Skin epidermis (tissue), 12 donors: ENCODE results near the gene SNAP91.
"Not testable (repeated sequence)": the region's sequence is repeated elsewhere in the genome, so short reads cannot be mapped to it uniquely, and the experiment has no call there.

ENCODE experiments used
- H3K27ac ChIP-seq, 21 experiments: fragments of 200-600 bp; sonication (generic) in 11 of 21; one replicate each; pipeline ENCODE4 v1.5.0; 2020; ENCODE audit warnings: mild to moderate bottlenecking in 3 of 21, inconsistent platforms in 2 of 21, moderate library complexity in 2 of 21
- H3K4me3 ChIP-seq, 7 experiments: fragments of 200-600 bp; sonication (generic) in 2 of 7; one replicate each; pipeline ENCODE4 v1.5.0; 2020; ENCODE audit warnings: inconsistent platforms in 2 of 7, mild to moderate bottlenecking in 2 of 7, moderate library complexity in 1 of 7

SNAP91 gene, protein sequence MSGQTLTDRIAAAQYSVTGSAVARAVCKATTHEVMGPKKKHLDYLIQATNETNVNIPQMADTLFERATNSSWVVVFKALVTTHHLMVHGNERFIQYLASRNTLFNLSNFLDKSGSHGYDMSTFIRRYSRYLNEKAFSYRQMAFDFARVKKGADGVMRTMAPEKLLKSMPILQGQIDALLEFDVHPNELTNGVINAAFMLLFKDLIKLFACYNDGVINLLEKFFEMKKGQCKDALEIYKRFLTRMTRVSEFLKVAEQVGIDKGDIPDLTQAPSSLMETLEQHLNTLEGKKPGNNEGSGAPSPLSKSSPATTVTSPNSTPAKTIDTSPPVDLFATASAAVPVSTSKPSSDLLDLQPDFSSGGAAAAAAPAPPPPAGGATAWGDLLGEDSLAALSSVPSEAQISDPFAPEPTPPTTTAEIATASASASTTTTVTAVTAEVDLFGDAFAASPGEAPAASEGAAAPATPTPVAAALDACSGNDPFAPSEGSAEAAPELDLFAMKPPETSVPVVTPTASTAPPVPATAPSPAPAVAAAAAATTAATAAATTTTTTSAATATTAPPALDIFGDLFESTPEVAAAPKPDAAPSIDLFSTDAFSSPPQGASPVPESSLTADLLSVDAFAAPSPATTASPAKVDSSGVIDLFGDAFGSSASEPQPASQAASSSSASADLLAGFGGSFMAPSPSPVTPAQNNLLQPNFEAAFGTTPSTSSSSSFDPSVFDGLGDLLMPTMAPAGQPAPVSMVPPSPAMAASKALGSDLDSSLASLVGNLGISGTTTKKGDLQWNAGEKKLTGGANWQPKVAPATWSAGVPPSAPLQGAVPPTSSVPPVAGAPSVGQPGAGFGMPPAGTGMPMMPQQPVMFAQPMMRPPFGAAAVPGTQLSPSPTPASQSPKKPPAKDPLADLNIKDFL

DNA sequence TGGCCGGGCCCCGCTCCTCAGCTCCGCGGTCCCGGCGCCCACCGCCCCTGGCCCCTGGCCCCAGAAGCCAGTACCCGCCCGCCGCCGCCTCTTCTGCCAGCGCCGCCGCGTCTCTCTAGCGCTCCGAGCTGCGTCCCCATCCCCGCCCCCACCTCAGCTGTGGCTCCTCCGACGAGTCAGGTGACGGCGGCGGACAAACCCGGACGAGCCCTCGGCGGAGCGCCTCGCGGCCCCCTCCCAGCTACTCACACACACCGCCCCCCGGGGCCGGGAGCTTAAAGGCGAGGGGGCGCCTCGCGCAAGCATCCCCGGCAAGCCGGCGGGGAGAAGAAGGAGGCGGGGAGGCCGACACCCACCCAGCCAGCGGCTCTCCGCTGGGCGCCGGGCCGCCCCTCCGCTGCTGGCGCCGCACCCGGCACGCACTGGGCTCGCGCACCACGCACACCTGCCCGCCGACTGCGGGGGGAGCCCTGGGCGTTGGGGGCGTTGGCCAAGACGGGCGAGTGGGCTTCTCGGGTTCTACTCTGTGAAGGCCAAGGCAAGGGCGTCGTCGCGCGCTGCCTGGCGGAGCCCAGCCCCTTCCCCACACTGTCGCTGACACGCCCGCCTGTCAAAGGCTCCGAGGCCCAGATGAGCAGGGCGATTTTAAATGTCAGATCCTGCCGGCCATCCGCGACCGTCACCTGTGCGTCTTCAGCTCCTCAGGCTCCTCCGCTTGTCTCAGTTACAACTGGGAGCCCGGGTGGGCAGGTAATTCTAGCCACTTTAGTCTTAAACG, at the start of gene SNAP91:
SNAP91 (minus strand) TSS at position 132 of the 778 bp plus-strand sequence. CDS start 1,174 bp downstream, outside the sequence.
- H3K27ac ChIP-seq = no peak within 1 kb of the TSS

GRCh38 chr6:83758533-83758932, 49.6 kb upstream of the SNAP91 start:
- Histone ChIP-seq H3K27ac (no peak overlapping the region), H3K4me3 (no peak overlapping the region)

More for the DNA sequence above, at the start of gene SNAP91:
- H3K4me3 ChIP-seq = peak within 1 kb of the TSS; percentile 1 to 49 (median 30)

GRCh38 chr6:83757021-83757420, 48.1 kb upstream of the SNAP91 start:
- Histone ChIP-seq H3K4me3 (no peak overlapping the region), H3K27ac (no peak overlapping the region)

GRCh38 chr6:83756565-83756964, 47.7 kb upstream of the SNAP91 start:
- H3K27ac ChIP-seq = no peak overlapping the region
- H3K4me3 ChIP-seq = no peak overlapping the region

- H3K4me3 ChIP-seq, H3K27ac ChIP-seq: not testable (repeated sequence)
Observed at GRCh38 chr6:83752375-83752774, 43.5 kb upstream of the SNAP91 start.

DNA sequence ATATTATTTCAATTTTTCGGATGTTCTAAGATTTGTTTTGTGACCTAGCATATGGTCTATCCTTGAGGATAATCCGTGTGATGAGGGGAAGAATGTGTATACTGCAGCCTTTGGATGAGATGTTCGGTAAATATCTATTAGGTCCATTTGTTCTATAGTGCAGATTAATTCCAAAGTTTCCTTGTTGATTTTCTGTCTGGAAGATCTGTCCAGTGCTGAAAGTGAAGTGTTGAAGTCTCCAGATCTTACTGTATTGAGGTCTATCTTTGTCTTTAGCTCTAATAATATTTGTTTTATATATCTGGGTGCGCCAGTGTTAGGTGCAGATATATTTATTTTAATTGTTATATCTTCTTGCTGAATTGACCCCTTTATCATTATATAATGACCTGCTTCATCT, 32.2 kb upstream of the SNAP91 start:
- Histone ChIP-seq H3K27ac (no peak overlapping the region), H3K4me3 (no peak overlapping the region)

GRCh38 chr6:83735461-83735860, 26.6 kb upstream of the SNAP91 start:
- no peak overlapping the region for H3K27ac ChIP-seq
- H3K4me3 ChIP-seq = no peak overlapping the region

- Histone ChIP-seq H3K27ac (no peak overlapping the region), H3K4me3 (no peak overlapping the region)
Observed at GRCh38 chr6:83729871-83730270, 21.0 kb upstream of the SNAP91 start.

DNA sequence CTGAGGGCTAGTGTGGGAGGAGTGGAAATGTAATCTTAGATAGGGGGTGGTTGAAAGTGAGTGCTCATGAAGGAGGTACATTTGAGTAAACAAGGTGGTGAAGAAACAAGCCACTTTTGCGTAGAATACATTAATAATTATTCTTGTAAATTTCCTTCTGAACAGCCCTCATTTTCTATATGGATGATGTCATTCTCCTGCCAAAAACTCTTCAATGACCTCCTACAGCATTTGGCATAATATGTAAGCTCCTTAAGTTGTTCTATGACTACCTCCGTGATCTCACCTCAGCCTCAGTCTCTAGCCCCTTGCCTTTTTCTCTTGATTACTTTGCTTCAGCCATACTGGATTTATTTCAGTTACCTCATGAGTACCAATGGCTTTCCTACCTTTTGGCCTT, 14.0 kb upstream of the SNAP91 start:
- Histone ChIP-seq H3K27ac (no peak overlapping the region), H3K4me3 (no peak overlapping the region)

- Histone ChIP-seq H3K4me3 (no peak overlapping the region), H3K27ac (no peak overlapping the region)
Observed at GRCh38 chr6:83717809-83718208, 8.9 kb upstream of the SNAP91 start.

DNA sequence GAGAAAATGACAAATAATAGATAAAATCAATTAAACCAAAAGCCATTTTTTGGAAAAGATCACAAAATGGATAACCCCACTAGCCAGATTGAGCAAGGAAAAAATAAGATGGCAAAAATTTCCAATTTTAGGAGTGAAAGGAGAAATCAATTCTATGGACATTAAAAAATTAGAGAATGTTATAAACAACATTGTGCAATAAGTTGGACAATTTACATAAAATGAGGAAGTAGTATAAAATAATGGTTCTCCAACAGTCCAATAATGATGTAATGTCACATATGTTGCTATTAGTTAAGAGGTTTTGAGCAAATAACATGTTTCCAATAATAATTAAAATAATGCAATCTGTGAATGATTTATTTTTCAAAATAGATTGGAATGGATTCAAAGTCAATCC, 3.1 kb upstream of the SNAP91 start:
- no peak overlapping the region for H3K27ac ChIP-seq
- H3K4me3 ChIP-seq = no peak overlapping the region

DNA sequence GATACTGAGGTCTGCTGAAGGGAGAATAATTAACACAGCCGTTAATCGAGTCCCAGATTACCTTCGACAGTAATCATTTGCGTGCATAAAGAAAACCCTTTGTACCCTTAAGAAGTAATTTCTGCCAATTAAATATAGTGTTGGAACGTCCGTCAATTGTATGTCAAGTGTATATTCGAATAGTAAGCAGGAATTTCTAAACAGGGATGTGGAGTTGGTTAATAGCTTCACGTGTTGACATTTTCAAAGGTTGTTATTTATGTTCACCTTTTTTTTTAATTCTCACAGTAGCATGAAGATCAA, 798 bp upstream of the SNAP91 start:
- Histone ChIP-seq H3K27ac (no peak overlapping the region), H3K4me3 (no peak overlapping the region)

GRCh38 chr6:83708546-83708969, 343 bp downstream of the SNAP91 start:
- peak overlapping the region; percentile 1 to 49 (median 30) for H3K4me3 ChIP-seq
- H3K27ac ChIP-seq = no peak overlapping the region

DNA sequence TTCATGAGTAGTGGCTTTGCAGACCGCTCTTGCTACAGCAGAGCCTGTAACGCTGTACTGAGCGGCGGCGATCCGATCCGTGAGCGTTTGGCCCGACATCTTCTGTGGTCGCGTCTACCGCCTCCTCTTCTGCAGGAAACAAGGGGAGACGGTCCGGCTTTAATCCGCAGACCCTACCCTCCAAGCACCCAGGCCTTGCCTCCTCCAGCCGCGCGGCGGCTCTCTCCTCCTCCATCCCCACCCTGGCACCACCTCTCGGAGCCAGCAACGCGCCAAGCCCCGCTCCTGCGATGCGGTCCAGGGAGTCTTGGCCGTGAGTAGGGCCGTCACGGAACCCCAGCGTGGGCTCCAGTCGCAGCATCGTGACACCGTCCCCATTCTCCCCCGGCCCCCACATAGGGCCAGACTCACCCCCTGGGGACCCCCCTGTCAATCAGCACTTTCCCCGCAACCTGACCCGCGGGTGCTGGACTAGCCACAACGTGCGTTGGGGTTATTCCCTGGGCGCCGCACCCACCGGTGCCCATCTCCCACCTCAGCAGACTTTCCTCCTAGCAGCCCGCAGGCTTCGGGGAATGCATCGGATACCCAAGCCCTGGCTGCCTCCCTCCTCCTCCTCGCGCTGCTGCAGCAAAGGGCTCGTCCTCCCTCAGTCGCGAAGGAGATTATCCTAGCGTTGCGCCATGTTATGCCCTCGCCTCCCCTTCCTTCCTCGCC, 914 bp downstream of the SNAP91 start:
- Histone ChIP-seq H3K27ac (no peak overlapping the region), H3K4me3 (peak overlapping the region in 5 of 7 experiments; percentile 21 to 49 (median 32))

DNA sequence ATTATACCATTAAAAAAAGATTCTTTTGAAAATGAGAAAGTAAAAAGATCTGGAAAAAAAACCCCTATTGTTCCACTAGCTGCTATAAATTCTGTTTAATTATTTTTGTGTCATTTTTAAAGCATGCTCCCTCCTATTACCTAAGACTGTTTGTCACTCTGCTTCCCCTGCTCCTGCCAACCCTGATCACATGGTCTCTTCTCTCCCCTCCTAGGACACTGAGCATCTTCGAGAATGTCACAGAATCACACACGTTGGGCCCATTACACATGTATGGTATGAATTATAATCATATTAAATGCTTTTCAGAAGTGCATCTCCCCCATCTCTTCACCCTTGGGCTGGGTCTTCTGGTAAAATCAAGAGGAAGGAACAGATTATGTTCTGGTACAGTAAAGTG, 6.2 kb downstream of the SNAP91 start:
- Histone ChIP-seq H3K27ac (no peak overlapping the region), H3K4me3 (no peak overlapping the region)

DNA sequence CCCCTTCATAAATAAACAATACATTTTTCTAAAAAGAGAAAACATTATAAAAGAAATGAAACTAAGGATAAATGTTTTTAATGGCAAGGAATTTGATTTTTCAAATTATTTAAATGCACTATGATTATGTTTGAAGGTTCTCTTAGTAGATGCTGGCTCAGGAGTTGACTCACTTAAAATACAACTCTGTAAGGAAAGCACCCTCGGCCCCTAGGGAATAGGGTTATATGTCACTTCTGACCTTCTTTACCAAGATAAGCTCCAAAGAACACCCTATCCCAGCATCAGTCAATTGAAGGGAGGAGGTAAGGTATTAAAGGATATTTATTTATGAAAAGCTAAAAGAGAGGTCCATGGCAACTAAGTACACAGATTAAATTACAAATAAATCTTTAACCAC, 6.8 kb downstream of the SNAP91 start:
- Histone ChIP-seq H3K4me3 (no peak overlapping the region), H3K27ac (no peak overlapping the region)

DNA sequence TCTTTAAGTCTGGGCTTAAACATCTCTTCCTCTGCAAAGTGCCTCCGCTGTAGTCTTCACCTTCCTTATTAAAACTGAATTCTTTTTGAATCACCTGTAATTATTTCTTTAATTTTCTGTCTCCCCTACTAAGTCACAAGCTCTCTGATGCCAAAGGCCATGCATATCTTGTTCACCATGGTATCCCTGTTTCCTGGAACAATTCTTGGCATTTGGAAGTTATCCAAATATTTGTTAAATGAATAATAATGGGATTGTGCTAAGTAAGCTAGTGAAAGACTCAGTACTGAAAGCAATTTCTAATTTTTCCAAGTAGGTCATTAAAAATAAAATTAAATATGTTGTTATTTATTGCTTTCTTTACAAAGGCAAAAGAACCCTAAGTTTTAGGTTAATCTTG, 12.2 kb downstream of the SNAP91 start:
- no peak overlapping the region for H3K4me3 ChIP-seq
- H3K27ac ChIP-seq = no peak overlapping the region

DNA sequence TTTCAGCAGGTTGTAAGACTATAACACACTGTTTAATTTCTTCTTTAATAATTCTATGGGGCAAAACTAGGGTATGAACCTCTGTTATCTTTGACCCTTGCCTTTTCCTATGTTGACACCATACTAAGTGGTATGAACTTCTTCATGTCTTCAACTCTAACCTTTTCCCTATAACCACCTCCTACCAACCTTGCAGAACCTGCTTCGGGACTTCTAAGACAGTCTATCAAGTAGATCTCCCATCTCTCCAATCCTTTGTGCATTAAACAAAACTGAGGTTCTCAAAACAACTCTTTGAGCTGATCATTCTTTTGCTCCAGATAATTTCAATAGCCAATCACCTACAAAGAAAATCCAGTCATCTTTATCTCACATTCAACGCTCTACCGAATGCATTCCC, 23.4 kb downstream of the SNAP91 start:
- no peak overlapping the region for H3K4me3 ChIP-seq
- H3K27ac ChIP-seq = no peak overlapping the region

DNA sequence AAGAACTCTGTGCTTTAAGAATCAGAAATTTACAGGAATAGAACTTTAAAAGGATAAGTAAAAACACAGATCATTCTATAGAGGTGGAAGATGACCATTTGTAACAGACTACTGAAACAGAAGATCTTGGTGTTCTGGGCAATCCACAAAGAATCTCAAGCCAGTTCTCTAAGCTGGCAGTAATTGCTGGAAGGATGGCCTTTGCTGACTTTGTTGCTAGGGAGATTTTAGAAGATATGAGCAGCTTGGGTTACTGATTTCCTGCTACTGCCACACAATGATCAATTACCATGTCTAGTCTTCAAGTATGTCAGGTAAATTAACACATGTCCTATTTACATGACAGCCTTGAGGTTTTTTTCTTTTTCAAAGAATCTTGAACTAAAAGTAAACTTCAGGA, 31.1 kb downstream of the SNAP91 start:
- Histone ChIP-seq H3K4me3 (no peak overlapping the region), H3K27ac (no peak overlapping the region)

DNA sequence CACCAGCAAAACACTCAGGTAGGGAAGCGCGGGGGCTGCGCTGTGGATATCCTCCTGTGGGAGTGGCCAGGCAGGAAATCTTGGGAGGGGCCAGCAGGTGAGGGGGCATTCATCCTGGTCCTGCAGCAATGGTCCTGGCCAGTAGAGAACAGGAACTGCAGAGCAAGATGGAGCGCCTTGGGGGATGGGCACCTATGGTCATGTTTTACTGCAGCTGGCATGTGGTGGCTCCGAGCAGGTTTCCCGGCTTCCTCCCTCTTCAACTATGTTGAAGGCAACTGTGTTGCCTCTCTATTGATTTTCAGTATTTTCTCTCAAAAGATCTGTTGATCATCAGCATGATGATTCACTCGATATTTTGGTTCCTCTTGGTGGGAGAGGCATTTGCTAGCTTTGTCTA, 70.9 kb downstream of the SNAP91 start:
- no peak overlapping the region for H3K4me3 ChIP-seq
- no peak overlapping the region for H3K27ac ChIP-seq
